SJSA1 (cell line): ENCODE results near the gene OOEP. TPM values are rescaled to one million over a fixed set of nuclear protein-coding genes. Genes with fewer than 3 reads are reported as not detected.
"Not testable (repeated sequence)": the region's sequence is repeated elsewhere in the genome, so short reads cannot be mapped to it uniquely, and the experiment has no call there.

Experiments used
- DNase-seq, 2 experiments: peaks; one replicate each; pipeline ENCODE4 v3.0.0-alpha.2; 2015 to 2020; ENCODE audit warnings: low spot score in 2 of 2, low read depth in 1 of 2
- H3K27ac ChIP-seq: fragments of 250-450 bp; sonication (Bioruptor Pico); 2 replicates; pipeline ENCODE4 v1.5.1; 2020; ENCODE audit warnings: mild to moderate bottlenecking, moderate library complexity
- H3K27me3 ChIP-seq: fragments of 250-450 bp; sonication (Bioruptor Pico); replicated peaks from 2 replicates; pipeline ENCODE4 v1.5.1; 2020; ENCODE audit warnings: mild to moderate bottlenecking, moderate library complexity
- H3K36me3 ChIP-seq: fragments of 250-450 bp; sonication (Bioruptor Pico); 2 replicates; pipeline ENCODE4 v1.5.1; 2020; ENCODE audit warnings: mild to moderate bottlenecking
- H3K4me1 ChIP-seq: fragments of 250-450 bp; sonication (Bioruptor Pico); replicated peaks from 2 replicates; pipeline ENCODE4 v1.6.1; 2021; ENCODE audit warnings: mild to moderate bottlenecking
- H3K4me3 ChIP-seq: fragments of 250-450 bp; sonication (Bioruptor Pico); 2 replicates; pipeline ENCODE4 v1.5.1; 2020; ENCODE audit warnings: mild to moderate bottlenecking
- H3K9me3 ChIP-seq: fragments of 250-450 bp; sonication (Bioruptor Pico); replicated peaks from 2 replicates; pipeline ENCODE4 v1.5.1; 2020; ENCODE audit warnings: mild to moderate bottlenecking
- total RNA-seq: library from RNA; depleted of rRNA; stranded (reverse); fragments of >200 nt; shearing (Covaris generic); gene quantifications from 2 replicates; pipeline ENCODE4 v1.2.3, GENCODE V29; 2014

The OOEP gene
- total RNA-seq, 1 experiment from 2014 or later = not detected

DNA sequence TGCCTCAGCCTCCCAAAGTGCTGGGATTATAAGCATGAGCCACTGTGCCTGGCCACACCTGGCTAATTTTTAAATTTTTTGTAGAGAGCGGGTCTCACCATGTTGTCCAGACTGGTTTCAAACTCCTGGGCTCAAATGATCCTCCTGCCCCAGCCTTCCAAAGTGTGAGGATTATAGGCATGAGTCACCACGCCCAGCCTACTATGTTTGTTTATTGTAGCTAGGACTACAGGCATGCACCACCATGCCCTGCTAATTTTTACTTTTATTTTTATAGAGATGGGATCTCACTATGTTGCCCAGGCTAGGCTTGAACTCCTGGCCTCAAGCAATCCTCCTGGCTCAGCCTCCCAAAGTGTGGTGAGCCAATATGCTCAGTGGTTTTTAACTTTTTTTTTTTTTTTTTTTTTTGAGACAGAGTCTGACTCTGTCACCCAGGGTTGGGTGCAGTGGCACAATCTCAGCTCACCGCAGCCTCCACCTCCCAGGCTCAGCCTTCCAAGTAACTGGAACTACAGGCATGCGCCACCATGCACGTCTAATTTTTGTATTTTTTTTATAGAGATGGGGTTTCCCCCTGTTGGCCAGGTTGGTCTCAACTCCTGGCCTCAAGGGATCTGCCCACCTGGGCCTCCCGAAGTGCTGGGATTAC lies 12.9 kb upstream of the OOEP start:
- Histone ChIP-seq H3K9me3 (no peaks in the 10 kb centered on the region), H3K36me3 (no peaks in the 10 kb centered on the region), H3K27ac (no peak overlapping the region), H3K27me3 (no peaks in the 10 kb centered on the region), H3K4me1 (peaks cover 4% of the 10 kb centered on the region; the same call in 1 of the 2 replicates), H3K4me3 (no peak overlapping the region)
- DNase-seq = peak in 1 of 2 experiments; percentile 24

DNA sequence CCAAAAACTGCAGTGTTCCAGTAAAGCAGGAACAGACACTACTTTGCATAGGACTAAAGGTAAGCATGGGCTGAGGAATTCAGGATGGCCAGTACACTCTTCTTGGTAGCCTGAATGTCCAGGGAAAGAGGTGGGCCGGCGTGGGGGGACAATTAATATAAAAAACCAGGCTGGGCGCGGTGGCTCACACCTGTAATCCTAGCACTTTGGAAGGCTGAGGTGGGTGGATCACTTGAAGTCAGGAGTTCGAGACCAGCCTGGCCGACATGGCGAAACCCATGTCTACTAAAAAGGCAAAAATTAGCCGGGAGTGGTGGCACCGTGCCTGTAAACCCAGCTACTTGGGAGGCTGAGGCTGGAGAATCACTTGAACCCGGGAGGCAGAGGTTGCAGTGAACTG lies 11.8 kb upstream of the OOEP start:
- not testable (repeated sequence) for H3K27ac ChIP-seq, H3K36me3 ChIP-seq

DNA sequence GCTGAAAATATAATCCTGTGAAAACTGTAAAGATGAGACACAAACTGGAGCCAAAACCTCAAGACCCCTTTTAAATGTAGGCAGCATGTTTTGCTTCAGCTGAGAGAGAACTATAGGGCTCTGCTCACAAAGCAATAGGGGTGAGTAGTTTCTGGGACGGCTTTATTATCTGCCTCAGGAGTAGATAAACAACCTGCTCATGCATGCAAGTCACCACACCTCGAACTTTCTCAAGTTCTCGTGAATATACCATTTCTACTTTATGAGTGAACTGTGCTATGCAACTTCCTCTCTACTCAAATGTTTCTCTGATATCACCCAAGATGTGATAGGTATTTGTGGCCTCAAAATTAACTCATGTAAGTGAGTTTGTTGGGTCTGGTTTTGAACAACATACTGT lies 7.5 kb upstream of the OOEP start:
- no peak for DNase-seq
- Histone ChIP-seq H3K9me3 (no peaks in the 10 kb centered on the region), H3K36me3 (no peaks in the 10 kb centered on the region)

More for the DNA sequence above, 11.8 kb upstream of the OOEP start:
- not testable (repeated sequence) for DNase-seq, H3K4me1 ChIP-seq, H3K9me3 ChIP-seq, H3K4me3 ChIP-seq, H3K27me3 ChIP-seq

DNA sequence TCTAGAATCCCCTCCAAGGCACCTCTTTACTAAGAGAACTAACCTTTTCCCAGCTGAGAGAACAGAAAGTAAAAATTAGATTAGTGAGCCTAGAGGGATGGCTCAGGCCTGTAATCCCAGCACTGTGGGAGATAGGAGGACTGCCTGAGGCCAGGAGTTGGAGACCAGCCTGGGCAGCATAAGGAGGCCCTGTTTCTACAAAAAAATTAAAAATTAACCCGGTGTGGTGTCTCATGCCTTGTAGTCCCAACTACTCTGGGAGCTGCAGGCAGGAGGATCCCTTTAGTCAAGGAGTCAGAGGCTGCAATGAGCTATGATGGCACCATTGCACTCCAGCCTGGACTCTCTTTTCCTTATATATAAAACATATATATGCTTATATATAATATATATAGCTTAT lies 5.5 kb upstream of the OOEP start:
- Histone ChIP-seq H3K4me1 (no peaks in the 10 kb centered on the region), H3K27me3 (no peaks in the 10 kb centered on the region), H3K27ac (no peak overlapping the region), H3K4me3 (no peak overlapping the region), H3K36me3 (no peaks in the 10 kb centered on the region), H3K9me3 (no peaks in the 10 kb centered on the region)
- DNase-seq = no peak

More for the DNA sequence above, 7.5 kb upstream of the OOEP start:
- no peaks in the 10 kb centered on the region for H3K27me3 ChIP-seq
- H3K4me1 ChIP-seq = peaks cover under 1% of the 10 kb centered on the region; the same call in 1 of the 2 replicates
- no peak overlapping the region for H3K4me3 ChIP-seq
- H3K27ac ChIP-seq = no peak overlapping the region

DNA sequence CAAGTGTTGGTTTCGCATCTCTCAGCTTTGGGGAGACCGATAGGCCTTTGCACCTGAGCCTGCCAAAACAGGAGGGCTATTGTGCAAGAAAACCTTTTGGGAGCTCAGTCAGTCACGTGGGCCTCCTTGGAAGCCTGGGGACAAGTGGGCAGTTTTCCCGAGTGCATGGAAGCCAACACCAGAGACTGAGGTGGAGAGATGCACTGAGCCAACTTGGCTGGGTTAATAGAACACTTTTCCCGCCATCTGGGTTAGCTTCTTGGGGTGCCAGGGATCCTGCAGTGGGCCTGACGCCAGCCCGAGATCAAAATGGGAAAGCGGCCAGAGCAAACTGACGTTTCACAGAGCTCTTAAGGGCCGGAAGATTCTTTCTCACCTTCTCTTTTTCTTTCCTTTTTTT lies 2.8 kb upstream of the OOEP start:
- no peak overlapping the region for H3K27ac ChIP-seq
- DNase-seq = no peak
- no peaks in the 10 kb centered on the region for H3K36me3 ChIP-seq
- H3K9me3 ChIP-seq = no peaks in the 10 kb centered on the region
- H3K27me3 ChIP-seq = no peaks in the 10 kb centered on the region
- no peaks in the 10 kb centered on the region for H3K4me1 ChIP-seq
- no peak overlapping the region for H3K4me3 ChIP-seq

DNA sequence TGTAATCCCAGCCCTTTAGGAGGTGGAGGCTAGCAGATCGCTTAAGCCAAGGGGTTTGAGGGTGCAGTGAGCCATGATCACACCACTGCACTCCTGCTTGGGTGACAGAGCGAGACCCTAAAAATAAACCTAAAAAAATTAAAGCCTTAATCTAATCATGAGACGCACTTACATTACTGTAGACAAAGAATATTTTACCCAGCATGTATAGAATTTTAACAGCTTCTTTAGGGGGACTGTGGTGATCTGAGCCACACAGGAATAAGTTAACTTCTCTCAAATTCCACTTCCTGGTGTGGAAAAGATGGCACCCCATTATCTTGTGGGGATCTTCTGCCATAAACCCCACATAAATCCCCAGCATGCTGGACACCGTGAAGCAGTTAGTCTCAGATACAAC lies 2.3 kb upstream of the OOEP start:
- Histone ChIP-seq H3K4me1 (no peaks in the 10 kb centered on the region), H3K9me3 (no peaks in the 10 kb centered on the region)

DNA sequence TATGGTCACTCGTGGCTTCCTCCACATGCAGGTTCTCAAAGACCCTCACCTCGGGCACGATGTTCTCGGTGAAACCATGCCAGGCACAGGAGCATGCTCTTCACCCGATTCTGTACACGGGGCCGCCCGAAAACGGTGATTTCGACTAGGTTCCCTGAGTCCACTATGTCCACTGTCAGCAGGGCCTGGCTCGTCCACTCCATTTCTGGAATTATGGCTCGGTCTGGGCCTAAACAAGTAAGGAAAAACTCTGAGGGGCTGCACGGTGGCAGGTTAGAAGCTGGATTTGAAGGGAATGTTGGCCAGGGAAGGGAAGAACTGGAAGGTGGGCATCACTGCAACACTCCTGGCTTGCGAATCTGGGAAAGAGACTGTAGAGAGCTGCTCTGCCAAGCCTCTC lies 540 bp downstream of the OOEP start:
- DNase-seq = no peak
- Histone ChIP-seq H3K4me3 (no peak overlapping the region), H3K27ac (no peak overlapping the region), H3K36me3 (no peaks in the 10 kb centered on the region), H3K4me1 (no peaks in the 10 kb centered on the region), H3K9me3 (no peaks in the 10 kb centered on the region), H3K27me3 (no peaks in the 10 kb centered on the region)

More for the DNA sequence above, 2.3 kb upstream of the OOEP start:
- H3K27ac ChIP-seq = no peak overlapping the region
- DNase-seq = no peak
- H3K36me3 ChIP-seq = no peaks in the 10 kb centered on the region
- no peaks in the 10 kb centered on the region for H3K27me3 ChIP-seq
- H3K4me3 ChIP-seq = no peak overlapping the region

DNA sequence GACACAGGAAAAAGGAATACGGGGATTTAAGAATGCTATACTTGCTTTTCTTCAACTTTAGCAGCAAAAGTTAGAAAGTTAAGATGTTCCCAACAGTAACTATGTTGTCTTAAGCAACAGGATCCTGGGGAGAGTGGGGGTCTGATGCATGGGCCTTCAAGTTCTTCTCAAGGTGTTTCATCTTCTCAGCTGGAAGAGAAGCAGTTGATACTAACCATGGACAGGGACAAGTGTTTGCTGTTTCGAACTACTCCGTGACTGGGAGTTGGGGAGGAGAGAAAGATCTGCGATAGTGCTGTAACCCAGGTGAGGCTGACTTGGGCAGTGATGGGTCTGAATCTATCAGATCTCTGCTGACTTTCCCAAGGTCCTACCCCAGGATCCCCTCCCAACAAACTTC lies 1.0 kb downstream of the OOEP start:
- no peak overlapping the region for H3K4me3 ChIP-seq
- no peaks in the 10 kb centered on the region for H3K36me3 ChIP-seq
- H3K27me3 ChIP-seq = no peaks in the 10 kb centered on the region
- no peaks in the 10 kb centered on the region for H3K9me3 ChIP-seq
- no peaks in the 10 kb centered on the region for H3K4me1 ChIP-seq
- no peak for DNase-seq
- no peak overlapping the region for H3K27ac ChIP-seq

DNA sequence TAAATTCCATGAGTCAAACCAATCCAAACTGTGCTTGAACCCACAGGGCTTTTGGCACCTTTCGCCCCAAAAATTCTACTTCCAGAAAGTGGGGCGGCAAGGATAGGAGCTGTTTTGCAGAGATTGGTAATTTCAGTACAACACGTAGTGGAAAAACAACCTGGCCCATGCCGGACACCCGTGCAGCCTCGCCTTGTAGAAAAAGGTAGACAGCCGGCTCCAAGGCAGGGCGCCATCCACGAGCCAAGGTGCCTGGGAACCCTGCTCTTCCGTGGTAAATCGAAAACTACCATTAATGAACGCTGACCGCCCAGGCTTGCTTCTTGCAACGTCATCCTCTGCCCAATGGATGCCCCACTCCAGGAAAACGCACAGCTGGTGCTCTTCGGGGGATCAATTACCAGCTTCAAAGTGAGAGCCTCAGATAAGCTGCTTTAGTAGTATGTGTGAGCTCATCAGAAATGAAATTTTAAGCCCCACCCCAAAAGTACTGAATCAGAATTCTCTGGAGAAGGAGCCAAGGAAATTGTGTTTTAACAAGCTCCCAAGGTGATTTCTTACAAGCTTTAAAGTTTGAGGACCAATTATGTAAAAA lies 1.8 kb downstream of the OOEP start:
- H3K4me1 ChIP-seq = no peaks in the 10 kb centered on the region
- H3K4me3 ChIP-seq = no peak overlapping the region
- no peak for DNase-seq
- no peak overlapping the region for H3K27ac ChIP-seq
- H3K27me3 ChIP-seq = no peaks in the 10 kb centered on the region
- no peaks in the 10 kb centered on the region for H3K36me3 ChIP-seq
- no peaks in the 10 kb centered on the region for H3K9me3 ChIP-seq

DNA sequence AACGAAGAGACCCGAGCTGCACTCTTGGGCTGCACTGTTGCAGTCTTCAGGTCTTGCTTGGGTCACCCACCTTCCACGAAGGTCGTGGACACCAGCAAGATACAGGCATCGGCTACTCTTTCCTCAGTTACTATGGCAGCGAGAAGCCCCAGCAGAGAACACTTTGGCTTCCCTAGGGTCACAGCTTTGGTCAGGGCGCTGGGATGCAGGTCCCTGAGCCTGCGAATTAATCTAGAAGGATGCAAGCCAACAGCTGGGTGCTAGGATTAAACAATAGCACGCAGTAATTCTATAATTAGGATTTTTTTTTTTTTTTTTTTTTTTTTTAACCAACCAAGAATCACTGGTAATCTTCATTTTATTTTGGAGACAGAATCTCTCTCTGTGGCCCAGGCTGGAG lies 5.1 kb downstream of the OOEP start:
- no peaks in the 10 kb centered on the region for H3K36me3 ChIP-seq
- DNase-seq = no peak
- no peaks in the 10 kb centered on the region for H3K9me3 ChIP-seq
- no peak overlapping the region for H3K27ac ChIP-seq
- H3K4me1 ChIP-seq = no peaks in the 10 kb centered on the region
- no peak overlapping the region for H3K4me3 ChIP-seq
- H3K27me3 ChIP-seq = no peaks in the 10 kb centered on the region

DNA sequence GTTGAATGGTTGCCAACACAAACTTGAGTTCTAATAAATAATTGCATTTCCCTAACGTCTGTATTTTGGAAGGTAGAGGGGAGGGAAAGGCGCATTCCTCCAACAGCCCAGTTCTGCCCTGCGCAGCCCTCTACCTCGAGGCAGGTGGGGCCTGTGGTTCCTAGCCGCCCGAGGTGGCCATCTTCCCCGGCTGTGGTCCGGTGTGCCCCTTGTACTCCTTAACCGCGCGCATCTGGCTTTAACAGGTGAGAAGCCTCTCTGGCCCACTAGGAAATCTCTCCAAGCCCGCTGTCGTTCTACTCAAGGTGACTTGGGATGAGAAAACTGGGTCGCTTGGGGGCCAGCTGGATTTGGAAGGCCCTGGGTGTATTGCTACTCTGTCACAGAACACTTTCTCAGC lies 5.6 kb downstream of the OOEP start:
- H3K9me3 ChIP-seq = no peaks in the 10 kb centered on the region
- H3K4me1 ChIP-seq = no peaks in the 10 kb centered on the region
- no peak overlapping the region for H3K27ac ChIP-seq
- H3K36me3 ChIP-seq = no peaks in the 10 kb centered on the region
- H3K4me3 ChIP-seq = no peak overlapping the region
- DNase-seq = no peak
- H3K27me3 ChIP-seq = no peaks in the 10 kb centered on the region

DNA sequence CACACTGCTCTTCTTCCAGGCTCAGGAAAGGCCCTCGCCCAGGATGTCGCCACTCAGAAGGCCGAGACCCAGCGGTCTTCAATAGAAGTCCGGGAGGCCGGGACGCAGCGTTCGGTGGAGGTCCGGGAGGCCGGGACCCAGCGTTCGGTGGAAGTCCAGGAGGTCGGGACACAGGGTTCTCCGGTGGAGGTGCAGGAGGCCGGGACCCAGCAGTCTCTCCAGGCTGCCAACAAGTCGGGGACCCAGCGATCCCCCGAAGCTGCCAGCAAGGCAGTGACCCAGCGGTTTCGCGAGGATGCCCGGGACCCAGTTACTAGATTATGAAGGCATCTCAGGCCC lies 6.2 kb downstream of the OOEP start:
- no peak overlapping the region for H3K4me3 ChIP-seq
- no peak for DNase-seq
- H3K27me3 ChIP-seq = no peaks in the 10 kb centered on the region
- no peaks in the 10 kb centered on the region for H3K36me3 ChIP-seq
- no peaks in the 10 kb centered on the region for H3K9me3 ChIP-seq
- no peaks in the 10 kb centered on the region for H3K4me1 ChIP-seq
- no peak overlapping the region for H3K27ac ChIP-seq

DNA sequence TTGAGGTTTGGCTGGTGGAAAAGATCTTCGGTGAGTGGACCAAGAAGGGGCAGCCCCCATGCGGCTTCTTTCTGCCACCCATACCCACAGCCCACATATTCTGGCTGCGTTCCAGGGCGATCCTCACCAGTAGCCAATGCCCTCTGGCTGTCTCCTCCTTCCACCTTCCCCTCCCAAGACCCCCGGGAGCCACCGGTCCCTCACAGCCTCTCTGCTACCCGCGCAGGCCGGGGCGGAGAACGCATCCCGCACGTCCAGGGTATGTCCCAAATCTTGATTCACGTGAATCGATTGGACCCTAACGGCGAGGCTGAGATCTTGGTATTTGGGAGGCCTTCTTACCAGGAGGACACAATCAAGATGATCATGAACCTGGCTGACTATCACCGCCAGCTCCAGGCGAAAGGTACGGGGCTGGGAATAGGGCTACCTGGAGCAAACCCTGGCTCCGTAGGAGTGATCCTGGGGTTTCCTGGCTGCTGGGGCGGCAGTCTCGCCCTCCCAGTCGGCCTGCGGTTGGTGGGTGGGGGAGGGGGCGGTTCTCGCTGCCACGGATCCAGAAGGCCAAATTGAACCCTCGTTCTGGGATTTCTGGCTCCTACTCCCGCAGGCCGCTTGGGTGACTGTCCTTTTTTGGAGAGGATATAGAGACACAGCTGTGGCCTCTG lies 6.7 kb downstream of the OOEP start:
- H3K4me3 ChIP-seq = no peak overlapping the region
- H3K27ac ChIP-seq = no peak overlapping the region
- no peaks in the 10 kb centered on the region for H3K27me3 ChIP-seq
- H3K4me1 ChIP-seq = no peaks in the 10 kb centered on the region
- H3K9me3 ChIP-seq = no peaks in the 10 kb centered on the region
- H3K36me3 ChIP-seq = no peaks in the 10 kb centered on the region
- no peak for DNase-seq

DNA sequence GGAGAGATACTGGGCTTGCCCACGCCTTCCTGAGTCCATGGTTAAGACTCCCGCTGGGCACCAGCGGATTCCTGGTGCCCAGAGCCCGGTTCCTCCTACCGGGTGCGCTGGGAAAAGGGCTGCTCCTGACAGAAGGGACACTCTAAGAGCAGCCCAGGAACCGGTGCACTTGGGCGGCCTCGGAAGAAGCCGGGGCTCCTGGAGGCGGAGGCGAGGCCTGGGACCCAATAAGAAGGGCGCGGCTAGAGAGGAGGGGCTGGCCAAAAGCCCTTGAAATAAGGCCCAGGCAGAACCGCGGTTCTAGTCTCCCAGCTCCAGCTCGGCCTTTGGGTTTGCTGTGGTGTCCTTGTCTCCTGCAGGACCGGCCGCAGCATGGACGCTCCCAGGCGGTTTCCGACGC lies 7.3 kb downstream of the OOEP start, which contains the start of gene KHDC3L:
TSS of gene KHDC3L (plus strand) at position 301 of the 400 bp plus-strand sequence. CDS start at position 373, 72 bp downstream.
- H3K27ac ChIP-seq = no peak within 1 kb of the TSS
- DNase-seq = no peak

More for the DNA sequence above, 7.3 kb downstream of the OOEP start, which contains the start of gene KHDC3L:
- no peaks in the 10 kb centered on the region for H3K27me3 ChIP-seq
- H3K9me3 ChIP-seq = no peaks in the 10 kb centered on the region
- no peaks in the 10 kb centered on the region for H3K4me1 ChIP-seq
- H3K36me3 ChIP-seq = no peaks in the 10 kb centered on the region
- no peak within 1 kb of the TSS for H3K4me3 ChIP-seq
